NCI-H1930 (cell line): ENCODE data around the gene SLC25A43.
"Not testable (repeated sequence)": the region's sequence is repeated elsewhere in the genome, so short reads cannot be mapped to it uniquely, and the experiment has no call there.

Source experiments
- DNase-seq, 2 experiments: peaks; one replicate each; lab custom pipeline; 2025; lab: John Stamatoyannopoulos, UW

The SLC25A43 gene

GRCh38 chrX:119467842-119468550 lies 68.9 kb downstream of the SLC25A43 start, which contains the start of gene SLC25A5:
Gene SLC25A5, plus strand, starts transcription at chrX:119468444. Its CDS starts 72 bp downstream, at chrX:119468516.
- DNase-seq: peak; percentile 62 to 80

- peak; percentile 79 to 85 for DNase-seq
Measured at GRCh38 chrX:119468551-119469312, 69.6 kb downstream of the SLC25A43 start.

- no peak for DNase-seq
Measured at GRCh38 chrX:119469313-119469635, 70.1 kb downstream of the SLC25A43 start.

- DNase-seq: no peak
Measured at GRCh38 chrX:119474615-119475388, 75.7 kb downstream of the SLC25A43 start.

GRCh38 chrX:119475389-119476101 lies 76.4 kb downstream of the SLC25A43 start:
- no peak for DNase-seq

GRCh38 chrX:119477812-119478232 lies 78.7 kb downstream of the SLC25A43 start:
- no peak for DNase-seq

- no peak for DNase-seq
Measured at GRCh38 chrX:119478504-119478903, 79.4 kb downstream of the SLC25A43 start.

- DNase-seq: no peak
Measured at GRCh38 chrX:119479845-119480244, 80.7 kb downstream of the SLC25A43 start.

GRCh38 chrX:119481323-119481801 lies 82.2 kb downstream of the SLC25A43 start:
- DNase-seq: no peak

GRCh38 chrX:119482041-119482440 lies 82.9 kb downstream of the SLC25A43 start:
- no peak for DNase-seq

GRCh38 chrX:119482481-119483480 lies 83.6 kb downstream of the SLC25A43 start:
- DNase-seq: no peak

- no peak for DNase-seq
Measured at GRCh38 chrX:119486745-119487144, 87.6 kb downstream of the SLC25A43 start.

GRCh38 chrX:119487766-119488165 lies 88.6 kb downstream of the SLC25A43 start:
- DNase-seq: not testable (repeated sequence)

GRCh38 chrX:119488749-119489148 lies 89.6 kb downstream of the SLC25A43 start:
- DNase-seq: peak in 1 of 2 experiments; percentile 20

GRCh38 chrX:119489212-119490074 lies 90.3 kb downstream of the SLC25A43 start:
- DNase-seq: no peak

- no peak for DNase-seq
Measured at GRCh38 chrX:119492463-119492862, 93.3 kb downstream of the SLC25A43 start.

- not testable (repeated sequence) for DNase-seq
Measured at GRCh38 chrX:119493851-119494495, 94.8 kb downstream of the SLC25A43 start.

- no peak for DNase-seq
Measured at GRCh38 chrX:119495734-119496726, 96.9 kb downstream of the SLC25A43 start.
